Trophoblast cell (in vitro differentiated cells and primary cell): Measurements from ENCODE around the gene C3.
A peak's percentile ranks its signal among the peaks of the same experiment; 100 is the strongest.

Experiments
- DNase-seq, 2 donors: peaks; one replicate each; pipeline ENCODE4 v3.0.0-alpha.2; 2016
- H2AFZ ChIP-seq: 2 replicates; pipeline ENCODE4 v1.6.1; 2013; ENCODE audit warnings: low read length, moderate library complexity, mild to moderate bottlenecking; ENCODE audit not compliant: insufficient read depth, poor library complexity
- H2AK5ac ChIP-seq: 2 replicates; pipeline ENCODE4 v1.6.1; 2013; ENCODE audit warnings: mild to moderate bottlenecking, low read length
- H2BK120ac ChIP-seq: 2 replicates; pipeline ENCODE4 v1.6.1; 2013; ENCODE audit warnings: low read length, mild to moderate bottlenecking, moderate library complexity; ENCODE audit not compliant: insufficient read depth, poor library complexity
- H2BK12ac ChIP-seq: 2 replicates; pipeline ENCODE4 v1.6.1; 2013; ENCODE audit warnings: mild to moderate bottlenecking, low read length, moderate library complexity
- H2BK5ac ChIP-seq: 2 replicates; pipeline ENCODE4 v1.6.1; 2013; ENCODE audit warnings: low read length, low read depth, moderate library complexity, mild to moderate bottlenecking; ENCODE audit not compliant: poor library complexity
- H3K14ac ChIP-seq: 2 replicates; pipeline ENCODE4 v1.6.1; 2013; ENCODE audit warnings: mild to moderate bottlenecking, low read length
- H3K18ac ChIP-seq: 2 replicates; pipeline ENCODE4 v1.6.1; 2013; ENCODE audit warnings: mild to moderate bottlenecking, low read length
- H3K23ac ChIP-seq: 2 replicates; pipeline ENCODE4 v1.6.1; 2013; ENCODE audit warnings: low read length
- H3K27ac ChIP-seq: 2 replicates; pipeline ENCODE4 v1.5.1; 2013; ENCODE audit warnings: low read depth, mild to moderate bottlenecking, inconsistent platforms, low read length, moderate library complexity
- H3K27me3 ChIP-seq: 2 replicates; pipeline ENCODE4 v1.6.1; 2013; ENCODE audit warnings: inconsistent platforms, mild to moderate bottlenecking, low read length, moderate library complexity; ENCODE audit not compliant: insufficient read depth
- H3K36me3 ChIP-seq, 2 experiments: 1 replicate in 1 of 2; 2 replicates in 1 of 2; pipeline ENCODE4 v1.6.1; 2013; ENCODE audit warnings: low read length in 2 of 2, mild to moderate bottlenecking in 2 of 2, moderate library complexity in 1 of 2; ENCODE audit not compliant: insufficient read depth in 2 of 2, control insufficient read depth in 1 of 2
- H3K4ac ChIP-seq: 2 replicates; pipeline ENCODE4 v1.6.1; 2013; ENCODE audit warnings: low read depth, mild to moderate bottlenecking, low read length, moderate library complexity
- H3K4me1 ChIP-seq, 2 experiments: 1 replicate in 1 of 2; 2 replicates in 1 of 2; pipeline ENCODE4 v1.6.1; 2013; ENCODE audit warnings: low read length in 2 of 2, mild to moderate bottlenecking in 2 of 2, moderate library complexity in 1 of 2; ENCODE audit not compliant: insufficient read depth in 2 of 2, control insufficient read depth in 1 of 2
- H3K4me2 ChIP-seq: 2 replicates; pipeline ENCODE4 v1.6.1; 2013; ENCODE audit warnings: inconsistent platforms, mild to moderate bottlenecking, low read length, moderate library complexity
- H3K4me3 ChIP-seq: 2 replicates; pipeline ENCODE4 v1.5.1; 2013; ENCODE audit warnings: mild to moderate bottlenecking, low read depth, low read length, inconsistent platforms
- H3K79me1 ChIP-seq: one replicate; pipeline ENCODE4 v1.6.1; 2013; ENCODE audit warnings: low read length
- H3K79me2 ChIP-seq: 2 replicates; pipeline ENCODE4 v1.6.1; 2013; ENCODE audit warnings: low read length, mild to moderate bottlenecking; ENCODE audit not compliant: control insufficient read depth, insufficient read depth, poor library complexity
- H3K9ac ChIP-seq: 2 replicates; pipeline ENCODE4 v1.6.1; 2013; ENCODE audit warnings: mild to moderate bottlenecking, low read length
- H3K9me3 ChIP-seq: 2 replicates; pipeline ENCODE4 v1.6.1; 2013; ENCODE audit warnings: low read depth, mild to moderate bottlenecking, control low read depth, inconsistent platforms, low read length; ENCODE audit not compliant: insufficient read depth
- H4K12ac ChIP-seq: 2 replicates; pipeline ENCODE4 v1.6.1; 2013; ENCODE audit warnings: low read depth, mild to moderate bottlenecking, low read length, moderate library complexity
- H4K8ac ChIP-seq: 2 replicates; pipeline ENCODE4 v1.6.1; 2013; ENCODE audit warnings: low read depth, mild to moderate bottlenecking, low read length, moderate library complexity
- H4K91ac ChIP-seq: one replicate; pipeline ENCODE4 v1.6.1; 2013; ENCODE audit warnings: low read depth, mild to moderate bottlenecking, low read length, moderate library complexity
- WGBS: extraction: QIAGEN DNeasy Blood & Tissue Kit; methylation state at CpG from one replicate; pipeline ENCODE4 v1.1.7; 2013; ENCODE audit warnings: missing lambda C conversion rate; ENCODE audit not compliant: insufficient read length, insufficient coverage; ENCODE audit errors: extremely low coverage; 5-methylcytosine and 5-hydroxymethylcytosine counted together

Gene C3

GRCh38 chr19:6736169-6736916 is 15.9 kb upstream of the C3 start:
- Histone ChIP-seq H3K4ac (peak overlapping the region; percentile 17), H4K91ac (peak overlapping the region; percentile 97), H3K4me1 (peaks cover 24 to 27% of the 10 kb centered on the region in 2 experiments), H3K4me2 (peak overlapping the region; percentile 86), H2BK5ac (peak overlapping the region; percentile 46), H3K27me3 (no peaks in the 10 kb centered on the region), H3K36me3 (peaks cover 20 to 22% of the 10 kb centered on the region in 2 experiments), H3K9ac (peak overlapping the region; percentile 30), H3K27ac (peak overlapping the region; percentile 97), H3K79me1 (peaks cover 38% of the 10 kb centered on the region), H3K14ac (peak overlapping the region; percentile 56), H2AK5ac (peak overlapping the region; percentile 57), H2BK12ac (no peak overlapping the region), H4K8ac (peak overlapping the region; percentile 62), H4K12ac (peak overlapping the region; percentile 56), H3K79me2 (peaks cover 19% of the 10 kb centered on the region), H3K4me3 (peak overlapping the region; percentile 79), H3K23ac (no peak overlapping the region), H2AFZ (peak overlapping the region; percentile 87), H3K18ac (peak overlapping the region; percentile 8), H3K9me3 (no peaks in the 10 kb centered on the region), H2BK120ac (no peak overlapping the region)
- no CpG with 5 or more reads among the region's 25 CpGs for WGBS
- peak; percentile 80 to 87 for DNase-seq

GRCh38 chr19:6735181-6735911 is 14.9 kb upstream of the C3 start:
- Histone ChIP-seq H3K79me1 (peaks cover 29% of the 10 kb centered on the region), H3K14ac (no peak overlapping the region), H3K27ac (no peak overlapping the region), H2BK5ac (no peak overlapping the region), H2BK120ac (no peak overlapping the region), H3K79me2 (peaks cover 12% of the 10 kb centered on the region), H3K4me1 (peaks cover 21 to 24% of the 10 kb centered on the region in 2 experiments), H3K4me3 (no peak overlapping the region), H2BK12ac (no peak overlapping the region), H2AK5ac (no peak overlapping the region), H3K27me3 (no peaks in the 10 kb centered on the region), H3K9me3 (peaks cover 2% of the 10 kb centered on the region), H3K23ac (no peak overlapping the region), H3K4ac (no peak overlapping the region), H4K8ac (no peak overlapping the region), H4K12ac (no peak overlapping the region), H4K91ac (peak overlapping the region; percentile 40), H3K4me2 (no peak overlapping the region), H3K36me3 (peaks cover 24 to 26% of the 10 kb centered on the region in 2 experiments), H3K9ac (no peak overlapping the region), H2AFZ (no peak overlapping the region), H3K18ac (no peak overlapping the region)
- WGBS: no CpG with 5 or more reads among the region's 15 CpGs
- DNase-seq: no peak

- H4K8ac ChIP-seq: no peak overlapping the region
- H3K9me3 ChIP-seq: peaks cover 2% of the 10 kb centered on the region
- no peak overlapping the region for H3K23ac ChIP-seq
- no peak overlapping the region for H3K14ac ChIP-seq
- no peaks in the 10 kb centered on the region for H3K27me3 ChIP-seq
- H4K91ac ChIP-seq: no peak overlapping the region
- H3K79me1 ChIP-seq: peaks cover 20% of the 10 kb centered on the region
- H3K4me2 ChIP-seq: no peak overlapping the region
- no peak overlapping the region for H3K9ac ChIP-seq
- H4K12ac ChIP-seq: no peak overlapping the region
- DNase-seq: no peak
- no peak overlapping the region for H3K4me3 ChIP-seq
- H3K4me1 ChIP-seq: peaks cover 20 to 24% of the 10 kb centered on the region in 2 experiments
- H3K27ac ChIP-seq: no peak overlapping the region
- peaks cover 24 to 31% of the 10 kb centered on the region in 2 experiments for H3K36me3 ChIP-seq
- no peak overlapping the region for H2BK12ac ChIP-seq
- H3K18ac ChIP-seq: no peak overlapping the region
- no peak overlapping the region for H2BK5ac ChIP-seq
- peaks cover 3% of the 10 kb centered on the region for H3K79me2 ChIP-seq
- H2AFZ ChIP-seq: no peak overlapping the region
- WGBS: no CpG with 5 or more reads among the region's 20 CpGs
- H3K4ac ChIP-seq: no peak overlapping the region
- H2BK120ac ChIP-seq: no peak overlapping the region
- no peak overlapping the region for H2AK5ac ChIP-seq
Observed at GRCh38 chr19:6734096-6734696, 13.7 kb upstream of the C3 start.

GRCh38 chr19:6733338-6734095 is 13.1 kb upstream of the C3 start:
- Histone ChIP-seq H2BK5ac (no peak overlapping the region), H3K27ac (no peak overlapping the region), H3K14ac (no peak overlapping the region), H3K36me3 (peaks cover 24 to 31% of the 10 kb centered on the region in 2 experiments), H2BK12ac (no peak overlapping the region), H2AK5ac (no peak overlapping the region), H4K12ac (no peak overlapping the region), H3K79me1 (peaks cover 14% of the 10 kb centered on the region), H4K8ac (no peak overlapping the region), H3K4me2 (no peak overlapping the region), H2AFZ (no peak overlapping the region), H3K79me2 (peaks cover 2% of the 10 kb centered on the region), H3K27me3 (no peaks in the 10 kb centered on the region), H4K91ac (no peak overlapping the region), H3K4me1 (peaks cover 14 to 17% of the 10 kb centered on the region in 2 experiments), H3K9ac (no peak overlapping the region), H3K9me3 (peaks cover 2% of the 10 kb centered on the region), H3K4me3 (no peak overlapping the region), H3K18ac (no peak overlapping the region), H3K4ac (no peak overlapping the region), H2BK120ac (no peak overlapping the region), H3K23ac (no peak overlapping the region)
- DNase-seq: no peak
- WGBS: no CpG with 5 or more reads among the region's 29 CpGs
